Measurements from ENCODE around the gene GJA9. TPM values are rescaled to one million over a fixed set of nuclear protein-coding genes. Genes with fewer than 3 reads are reported as not detected.

Gene GJA9
- total and polyA plus RNA-seq, 4 donors: not detected

GRCh38 chr1:38829368-38829767 is 52.0 kb downstream of the GJA9 start (continued):
- TF ChIP-seq CTCF (IDR thresholded peaks at IDR 0.05; ENCODE audit: low read depth, low read length, missing input control) (no peak), GABPA (IDR thresholded peaks at IDR 0.05 in 1 of 2, conservative IDR thresholded peaks at IDR 0.05 in 1 of 2) (no peak), SP1 (IDR thresholded peaks at IDR 0.05) (no peak), ZBTB33 (IDR thresholded peaks at IDR 0.05) (no peak), RXRA (IDR thresholded peaks at IDR 0.05) (no peak), FOXA2 (IDR thresholded peaks at IDR 0.05) (no peak)

GRCh38 chr1:38827318-38827717 is 54.1 kb downstream of the GJA9 start:
- no peak for DNase-seq (ENCODE audit: low spot score)
- H3K4me3 ChIP-seq (ENCODE audit: low read depth in 1 of 3, low read length in 3 of 3): no peak overlapping the region
- no peaks in the 10 kb centered on the region for H3K9me3 ChIP-seq (ENCODE audit: control insufficient read depth in 4 of 4, low read length in 3 of 4)
- TF ChIP-seq ZBTB33 (IDR thresholded peaks at IDR 0.05) (no peak), FOXA2 (IDR thresholded peaks at IDR 0.05) (no peak), RAD21 (IDR thresholded peaks at IDR 0.05) (no peak), REST (IDR thresholded peaks at IDR 0.05) (no peak), HNF4G (IDR thresholded peaks at IDR 0.05) (no peak), ATF3 (IDR thresholded peaks at IDR 0.05) (no peak), HNF4A (conservative IDR thresholded peaks at IDR 0.05) (no peak), SP1 (IDR thresholded peaks at IDR 0.05) (no peak), CTCF (IDR thresholded peaks at IDR 0.05; ENCODE audit: low read depth, low read length, missing input control) (no peak), TAF1 (conservative IDR thresholded peaks at IDR 0.05) (no peak), FOXA1 (IDR thresholded peaks at IDR 0.05) (no peak), MAX (IDR thresholded peaks at IDR 0.05) (no peak), GABPA (IDR thresholded peaks at IDR 0.05 in 1 of 2, conservative IDR thresholded peaks at IDR 0.05 in 1 of 2) (no peak), YY1 (IDR thresholded peaks at IDR 0.05) (no peak), EGR1 (IDR thresholded peaks at IDR 0.05; ENCODE audit: low read depth in 2 of 2) (no peak), RXRA (IDR thresholded peaks at IDR 0.05) (no peak), NR2F2 (IDR thresholded peaks at IDR 0.05) (no peak), JUND (IDR thresholded peaks at IDR 0.05) (no peak)
- no peaks in the 10 kb centered on the region for H3K4me1 ChIP-seq (ENCODE audit: control insufficient read depth in 4 of 4, insufficient read depth in 4 of 4, low read length in 3 of 4)
- H3K36me3 ChIP-seq (ENCODE audit: control insufficient read depth in 4 of 4, insufficient read depth in 3 of 4, low read depth in 1 of 4, low read length in 3 of 4): no peaks in the 10 kb centered on the region
- H3K9ac ChIP-seq (ENCODE audit: low read depth in 1 of 2, low read length in 2 of 2): no peak overlapping the region
- no peak overlapping the region for H3K27ac ChIP-seq (ENCODE audit: low read depth in 1 of 2, low read length in 2 of 2)
- WGBS: 79% methylated on average over 2 of the region's 2 CpGs
- H3K27me3 ChIP-seq (ENCODE audit: control insufficient read depth in 4 of 4, insufficient read depth in 4 of 4, low read length in 3 of 4): peaks cover 0 to 4% (median 0%) of the 10 kb centered on the region in 4 donors

Measured in liver (tissue), 9 donors.